SH-SY5Y (cell line): ENCODE data around the gene RBMS3.

Source experiments
- GATA2 ChIP-seq: IDR thresholded peaks from 2 replicates; pipeline ENCODE4 v1.6.1; 2011; ENCODE audit warnings: mild to moderate bottlenecking, low read depth, low read length
- GATA3 ChIP-seq: IDR thresholded peaks from 2 replicates; pipeline ENCODE4 v1.6.1; 2011; ENCODE audit warnings: low read depth, mild to moderate bottlenecking, low read length, moderate library complexity

DNA sequence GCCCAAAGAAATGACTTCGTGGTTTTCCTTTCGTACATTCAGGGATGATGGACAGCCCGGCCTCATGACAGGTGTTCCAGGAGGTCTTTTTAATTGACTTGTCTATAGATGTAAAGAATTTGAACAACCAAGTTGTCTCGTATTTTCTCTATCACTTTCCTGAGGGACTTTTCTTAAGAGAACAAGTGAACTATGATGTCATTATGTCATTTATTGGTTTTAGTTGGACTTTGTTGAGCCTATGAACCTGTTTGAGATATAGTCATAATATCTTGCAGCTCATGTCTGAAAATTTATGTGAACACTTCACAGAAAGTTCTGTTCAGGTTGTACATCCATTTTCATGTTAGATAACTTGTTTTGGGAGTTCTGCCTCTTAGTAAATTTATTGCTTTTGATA is 89.2 kb downstream of the RBMS3 start:
- TF ChIP-seq GATA2 (no peak), GATA3 (no peak)
